BE2C (cell line): Measurements from ENCODE around the gene NPPA.

ENCODE experiments used
- DNase-seq: peaks from one replicate; pipeline ENCODE4 v3.0.0-alpha.2; 2020
- H3K27me3 ChIP-seq: fragments of 250-450 bp; sonication (Bioruptor Pico); 2 replicates; pipeline ENCODE4 v1.5.1; 2020; ENCODE audit warnings: mild to moderate bottlenecking
- H3K36me3 ChIP-seq: fragments of 250-450 bp; sonication (Bioruptor Pico); 2 replicates; pipeline ENCODE4 v1.5.1; 2020; ENCODE audit warnings: mild to moderate bottlenecking
- H3K4me1 ChIP-seq: fragments of 250-450 bp; sonication (Bioruptor Pico); 2 replicates; pipeline ENCODE4 v1.5.1; 2020
- H3K4me3 ChIP-seq: 2 replicates; pipeline ENCODE4 v1.5.1; 2011; ENCODE audit warnings: low read depth, low read length
- H3K9me3 ChIP-seq: fragments of 250-450 bp; sonication (Bioruptor Pico); 2 replicates; pipeline ENCODE4 v1.5.1; 2020
- CTCF ChIP-seq: IDR thresholded peaks from 2 replicates; pipeline ENCODE4 v1.5.1; 2012; ENCODE audit warnings: mild to moderate bottlenecking, low read depth, low read length

The NPPA gene

DNA sequence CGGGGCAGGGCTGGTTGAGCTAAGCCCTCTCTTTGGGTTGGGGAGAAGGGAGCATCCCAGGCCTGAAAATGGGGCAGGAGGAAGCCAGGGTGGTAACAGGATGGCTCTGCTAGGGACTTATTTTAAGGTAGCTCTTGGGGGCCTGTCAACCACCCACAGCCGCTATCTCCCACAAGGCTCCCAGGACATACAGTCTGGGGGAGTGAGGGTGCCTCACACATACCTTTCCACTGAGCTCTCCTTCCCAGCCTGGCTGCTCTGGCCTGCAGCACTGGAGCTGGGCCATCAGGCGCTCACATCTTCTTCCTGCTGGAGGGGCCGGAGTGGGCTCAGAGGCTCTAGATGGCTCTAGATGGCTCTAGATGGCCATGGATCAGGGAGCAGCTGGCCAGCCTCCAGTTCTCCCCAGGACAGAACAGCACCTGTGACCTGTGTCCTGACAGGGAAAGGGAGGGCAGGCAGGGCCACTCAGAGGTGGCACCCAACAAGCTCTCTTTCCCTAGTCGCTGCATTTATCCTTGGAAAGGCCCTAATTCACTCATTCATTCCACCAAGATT is 22.1 kb upstream of the NPPA start:
- H3K4me3 ChIP-seq = no peak overlapping the region
- no peaks in the 10 kb centered on the region for H3K4me1 ChIP-seq
- H3K9me3 ChIP-seq = no peaks in the 10 kb centered on the region
- no peak for TF ChIP-seq CTCF
- H3K36me3 ChIP-seq = no peaks in the 10 kb centered on the region
- H3K27me3 ChIP-seq = no peaks in the 10 kb centered on the region
- DNase-seq = no peak

DNA sequence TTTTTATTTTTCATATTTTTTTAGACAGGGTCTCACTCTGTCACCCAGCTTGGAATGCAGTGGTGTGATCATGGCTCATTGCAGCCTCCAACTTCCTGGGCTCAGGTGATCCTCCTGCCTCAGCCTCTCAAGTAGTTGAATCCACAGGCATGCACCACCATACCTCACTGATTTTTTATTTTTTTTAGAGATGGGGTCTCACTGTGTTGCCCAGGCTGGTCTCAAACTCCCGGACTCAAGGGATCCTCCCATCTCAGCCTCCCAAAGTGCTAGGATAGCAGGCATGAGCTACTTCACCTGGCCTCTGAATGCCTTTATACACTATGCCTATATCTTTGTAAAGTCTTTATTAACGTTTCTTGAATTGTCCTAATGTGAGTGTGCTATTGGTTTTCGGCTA is 21.5 kb upstream of the NPPA start:
- DNase-seq = no peak
- Histone ChIP-seq H3K4me3 (no peak overlapping the region), H3K36me3 (no peaks in the 10 kb centered on the region), H3K27me3 (no peaks in the 10 kb centered on the region), H3K4me1 (no peaks in the 10 kb centered on the region), H3K9me3 (no peaks in the 10 kb centered on the region)
- TF ChIP-seq CTCF = no peak

GRCh38 chr1:11868331-11868980 is 20.9 kb upstream of the NPPA start:
- H3K9me3 ChIP-seq = no peaks in the 10 kb centered on the region
- DNase-seq = no peak
- H3K36me3 ChIP-seq = no peaks in the 10 kb centered on the region
- H3K4me1 ChIP-seq = no peaks in the 10 kb centered on the region
- no peak overlapping the region for H3K4me3 ChIP-seq
- H3K27me3 ChIP-seq = no peaks in the 10 kb centered on the region
- no peak for TF ChIP-seq CTCF

DNA sequence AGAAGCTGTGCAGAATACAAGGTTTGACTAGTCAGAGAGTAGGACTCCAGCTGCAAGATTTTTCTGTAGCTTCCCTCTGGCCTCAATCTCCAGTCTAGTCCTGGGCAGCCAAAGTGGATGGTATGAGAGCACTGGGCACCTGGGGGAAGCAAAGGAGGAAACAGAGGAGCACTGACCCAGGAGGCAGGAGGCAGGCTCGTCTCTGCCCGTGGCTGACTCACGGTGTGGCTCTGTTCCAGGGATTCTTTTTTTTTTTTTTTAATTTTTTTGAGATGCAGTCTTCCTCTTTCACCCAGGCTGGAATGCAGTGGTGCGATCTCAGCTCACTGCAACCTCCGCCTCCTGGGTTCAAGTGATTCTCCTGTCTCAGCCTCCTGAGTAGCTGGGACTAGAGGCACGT is 15.3 kb upstream of the NPPA start:
- H3K36me3 ChIP-seq = no peaks in the 10 kb centered on the region
- no peak for DNase-seq
- no peak overlapping the region for H3K4me3 ChIP-seq
- H3K4me1 ChIP-seq = no peaks in the 10 kb centered on the region
- peaks cover 11% of the 10 kb centered on the region for H3K27me3 ChIP-seq
- no peaks in the 10 kb centered on the region for H3K9me3 ChIP-seq
- no peak for TF ChIP-seq CTCF

DNA sequence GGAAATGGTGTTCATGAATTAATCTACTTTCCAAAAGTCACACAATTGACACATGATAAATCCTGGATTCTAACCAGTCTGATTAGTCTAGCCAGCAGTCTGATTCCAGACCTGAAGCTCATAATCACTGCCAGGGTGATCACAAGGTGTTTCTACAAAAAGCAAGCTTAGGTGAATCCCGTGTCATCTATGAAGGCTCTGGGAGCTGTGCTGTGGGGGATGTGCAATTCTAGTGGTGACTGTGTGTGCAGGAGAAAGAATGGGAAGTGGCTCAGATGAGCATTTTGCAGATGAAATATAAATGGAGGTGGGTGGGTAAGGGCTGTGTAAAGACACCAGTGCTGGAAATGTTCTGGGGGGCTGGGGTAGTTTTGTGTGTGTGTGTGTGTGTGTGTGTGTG is 13.0 kb upstream of the NPPA start:
- Histone ChIP-seq H3K27me3 (peaks cover 11% of the 10 kb centered on the region), H3K9me3 (no peaks in the 10 kb centered on the region), H3K4me3 (no peak overlapping the region), H3K36me3 (no peaks in the 10 kb centered on the region), H3K4me1 (no peaks in the 10 kb centered on the region)
- no peak for TF ChIP-seq CTCF
- no peak for DNase-seq

DNA sequence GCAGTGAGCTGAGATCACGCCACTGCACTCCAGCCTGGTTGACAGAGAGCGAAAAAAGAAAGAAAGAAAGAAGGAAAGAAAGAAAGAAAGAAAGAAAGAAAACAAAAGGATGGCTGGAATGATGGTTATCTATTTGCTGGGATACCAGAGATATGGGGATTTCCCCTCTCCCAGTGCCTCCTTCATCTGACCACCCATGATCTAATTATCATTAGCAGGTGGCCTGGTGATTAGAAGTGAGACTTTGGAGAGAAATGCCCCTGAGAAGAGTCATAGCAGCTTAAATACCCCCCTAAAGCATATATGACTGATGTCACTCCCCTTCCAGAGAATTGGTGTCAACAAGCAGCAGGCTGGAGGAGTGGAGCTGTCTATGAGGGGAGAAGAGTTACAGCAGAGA is 12.5 kb upstream of the NPPA start:
- Histone ChIP-seq H3K27me3 (peaks cover 11% of the 10 kb centered on the region), H3K9me3 (no peaks in the 10 kb centered on the region), H3K4me1 (no peaks in the 10 kb centered on the region), H3K36me3 (no peaks in the 10 kb centered on the region), H3K4me3 (no peak overlapping the region)
- DNase-seq = no peak
- no peak for TF ChIP-seq CTCF
